ENCODE measurements around the gene MAP3K14. TPM values are rescaled to one million over a fixed set of nuclear protein-coding genes. Genes with fewer than 3 reads are reported as not detected.

The MAP3K14 gene
- total RNA-seq, 2 donors from 2014 or later, result 6.5 to 9.9 TPM

DNA sequence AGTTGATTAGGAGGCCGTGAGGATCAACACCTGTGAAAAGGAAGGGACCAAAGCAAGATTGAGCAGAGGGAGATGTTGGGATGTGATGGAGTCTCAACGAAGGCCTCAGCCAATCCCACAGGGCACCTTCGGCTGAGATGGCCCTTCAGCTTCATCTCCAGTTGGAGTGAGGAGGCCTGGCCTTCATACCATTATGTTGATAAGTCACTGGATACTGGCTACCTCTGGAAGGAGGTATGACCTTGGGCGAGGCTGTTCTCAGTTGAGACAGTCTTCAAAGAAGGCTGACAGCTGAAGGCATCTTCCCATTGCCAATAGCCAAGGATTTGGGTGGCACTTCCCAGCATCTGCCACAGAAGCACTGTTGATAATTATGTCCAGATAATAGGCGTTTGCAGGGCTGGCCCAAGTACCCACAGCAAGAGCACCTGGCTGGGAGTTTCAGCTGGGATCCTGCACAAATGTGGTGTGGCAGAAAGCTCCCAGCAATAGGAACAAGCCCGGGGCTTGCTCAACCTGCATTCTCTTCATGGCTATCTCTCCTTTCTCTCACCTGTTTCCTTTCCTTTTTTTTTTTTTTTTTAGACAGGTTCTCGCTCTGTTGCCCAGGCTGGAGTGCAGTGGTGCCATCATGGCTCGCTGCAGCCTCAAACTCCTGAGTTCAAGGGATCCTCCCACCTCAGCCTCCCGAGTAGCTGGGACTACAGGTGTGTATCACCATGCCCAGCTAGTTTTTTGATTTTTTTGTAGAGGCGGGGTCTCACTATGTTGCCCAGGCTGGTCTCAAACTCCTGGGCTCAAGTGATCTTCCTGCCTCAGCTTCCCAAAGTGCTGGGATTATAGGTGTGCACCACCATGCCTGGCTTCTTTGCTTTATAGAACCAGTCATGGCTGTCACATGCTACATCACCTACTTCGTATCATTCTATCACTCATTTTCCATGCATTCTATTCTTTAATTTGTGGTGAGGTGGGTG is 18.2 kb upstream of the MAP3K14 start:
- Histone ChIP-seq H3K4me1 (no peaks in the 10 kb centered on the region), H3K9me3 (no peaks in the 10 kb centered on the region), H3K36me3 (replicated peaks in 1 of 2; ENCODE audit: insufficient read depth in 1 of 2, low read depth in 2 of 2) (no peaks in the 10 kb centered on the region), H3K27ac (no peak overlapping the region), H3K27me3 (no peaks in the 10 kb centered on the region), H3K4me3 (no peak overlapping the region)
- no peak for ATAC-seq
- WGBS, 2 donors, result 78 to 83% methylated on average over 11 of the region's 11 CpGs
- TF ChIP-seq POLR2A (IDR thresholded peaks at IDR 0.05), result no peak
- TF ChIP-seq, protein P1, sequence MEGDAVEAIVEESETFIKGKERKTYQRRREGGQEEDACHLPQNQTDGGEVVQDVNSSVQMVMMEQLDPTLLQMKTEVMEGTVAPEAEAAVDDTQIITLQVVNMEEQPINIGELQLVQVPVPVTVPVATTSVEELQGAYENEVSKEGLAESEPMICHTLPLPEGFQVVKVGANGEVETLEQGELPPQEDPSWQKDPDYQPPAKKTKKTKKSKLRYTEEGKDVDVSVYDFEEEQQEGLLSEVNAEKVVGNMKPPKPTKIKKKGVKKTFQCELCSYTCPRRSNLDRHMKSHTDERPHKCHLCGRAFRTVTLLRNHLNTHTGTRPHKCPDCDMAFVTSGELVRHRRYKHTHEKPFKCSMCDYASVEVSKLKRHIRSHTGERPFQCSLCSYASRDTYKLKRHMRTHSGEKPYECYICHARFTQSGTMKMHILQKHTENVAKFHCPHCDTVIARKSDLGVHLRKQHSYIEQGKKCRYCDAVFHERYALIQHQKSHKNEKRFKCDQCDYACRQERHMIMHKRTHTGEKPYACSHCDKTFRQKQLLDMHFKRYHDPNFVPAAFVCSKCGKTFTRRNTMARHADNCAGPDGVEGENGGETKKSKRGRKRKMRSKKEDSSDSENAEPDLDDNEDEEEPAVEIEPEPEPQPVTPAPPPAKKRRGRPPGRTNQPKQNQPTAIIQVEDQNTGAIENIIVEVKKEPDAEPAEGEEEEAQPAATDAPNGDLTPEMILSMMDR (IDR thresholded peaks at IDR 0.05), result no peak
- intact Hi-C loops (cut with DNase I), result no loop called here
- no peak for DNase-seq

DNA sequence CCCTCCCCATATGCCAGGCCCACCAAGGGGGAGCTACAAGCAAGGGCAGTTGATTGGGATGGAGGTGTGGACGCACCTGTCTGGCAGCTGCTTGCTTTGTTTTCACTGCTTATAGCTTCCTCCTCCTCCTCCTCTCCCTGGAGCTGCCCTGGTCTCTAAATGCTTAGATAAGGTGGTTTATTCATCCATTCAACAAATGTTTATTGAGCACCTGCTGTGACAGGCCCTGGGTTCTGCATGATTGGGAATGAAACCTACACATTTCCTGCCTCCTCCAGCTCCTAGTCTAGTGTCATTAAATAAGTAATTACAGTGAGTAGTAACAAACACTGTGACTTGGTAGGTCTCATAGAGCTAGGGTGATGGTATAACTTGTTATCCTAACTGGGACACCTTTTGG is 17.4 kb upstream of the MAP3K14 start:
- H3K27ac ChIP-seq, result no peak overlapping the region
- ATAC-seq (no peak), DNase-seq (no peak)

DNA sequence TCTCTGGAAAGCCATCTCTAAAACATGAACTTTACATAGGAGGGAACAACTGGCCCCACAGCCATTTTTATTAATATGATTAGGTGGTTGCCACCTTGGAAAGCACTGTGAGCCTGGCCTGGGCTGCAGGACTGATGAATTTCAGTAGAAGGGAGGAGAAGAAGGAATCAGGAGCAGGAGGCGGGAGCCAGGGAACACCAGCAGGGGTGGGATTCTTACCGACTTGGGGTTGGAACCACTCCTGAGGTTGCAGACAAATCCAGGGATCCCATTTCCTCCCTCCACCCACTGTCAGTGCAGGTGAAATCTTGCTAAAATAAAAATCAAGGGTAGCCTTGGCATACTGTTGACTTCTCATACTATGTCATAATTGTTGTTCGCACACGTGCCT is 16.9 kb upstream of the MAP3K14 start:
- TF ChIP-seq, protein P1 (IDR thresholded peaks at IDR 0.05), result no peak
- no peak for TF ChIP-seq POLR2A (IDR thresholded peaks at IDR 0.05)
- WGBS, 2 donors, result 88 to 100% methylated on average over 4 of the region's 4 CpGs
- Histone ChIP-seq H3K27me3 (no peaks in the 10 kb centered on the region), H3K9me3 (no peaks in the 10 kb centered on the region), H3K27ac (no peak overlapping the region), H3K36me3 (replicated peaks in 1 of 2; ENCODE audit: insufficient read depth in 1 of 2, low read depth in 2 of 2) (no peaks in the 10 kb centered on the region), H3K4me3 (no peak overlapping the region), H3K4me1 (no peaks in the 10 kb centered on the region)
- intact Hi-C loops (cut with DNase I), result no loop called here
- no peak for DNase-seq
- ATAC-seq, result no peak

More for the DNA sequence above, 17.4 kb upstream of the MAP3K14 start:
- 77 to 88% methylated on average over 1 of the region's 1 CpG for WGBS, 2 donors
- H3K9me3 ChIP-seq, result no peaks in the 10 kb centered on the region
- TF ChIP-seq POLR2A (IDR thresholded peaks at IDR 0.05), result no peak
- TF ChIP-seq, protein P1 (IDR thresholded peaks at IDR 0.05), result no peak
- H3K36me3 ChIP-seq (replicated peaks in 1 of 2; ENCODE audit: insufficient read depth in 1 of 2, low read depth in 2 of 2), result no peaks in the 10 kb centered on the region
- H3K4me1 ChIP-seq, result no peaks in the 10 kb centered on the region
- no peak overlapping the region for H3K4me3 ChIP-seq
- no peaks in the 10 kb centered on the region for H3K27me3 ChIP-seq
- intact Hi-C loops (cut with DNase I), result no loop called here

DNA sequence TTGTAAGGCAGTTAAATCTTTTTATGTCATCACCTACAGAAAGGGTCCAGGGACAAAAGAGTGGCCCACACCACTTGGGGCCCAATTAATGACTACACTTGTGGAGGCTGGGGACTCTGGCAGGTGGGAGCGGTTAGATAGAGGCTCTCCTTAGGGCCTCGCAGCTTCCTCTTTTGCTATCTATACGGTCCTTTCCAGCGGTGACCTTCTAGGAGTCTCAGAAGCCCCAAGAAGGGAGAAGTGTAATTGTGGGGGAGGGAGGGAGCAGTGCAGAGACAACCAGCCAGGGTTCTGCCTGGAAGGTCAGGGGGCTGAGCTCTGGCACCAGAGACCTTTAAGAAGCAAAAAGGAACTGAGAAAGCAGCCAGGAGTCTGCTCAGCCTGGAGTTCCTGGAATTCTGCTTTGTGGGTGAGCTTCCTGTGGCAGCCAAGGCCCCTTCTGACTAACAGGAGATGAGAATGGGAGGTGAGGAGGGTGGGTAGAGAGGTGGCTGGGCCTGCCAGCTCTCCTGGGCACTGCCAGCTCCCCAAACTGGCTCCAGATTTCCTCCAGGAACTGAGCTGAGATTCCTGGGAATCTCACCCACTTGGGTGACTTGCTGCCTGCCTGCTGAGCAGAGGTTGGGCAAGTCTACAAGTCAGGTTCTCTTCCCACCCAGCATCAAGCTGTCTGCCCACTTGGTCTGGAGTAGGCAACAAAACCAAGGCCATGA is 16.3 kb upstream of the MAP3K14 start:
- Histone ChIP-seq H3K4me1 (no peaks in the 10 kb centered on the region), H3K4me3 (no peak overlapping the region), H3K9me3 (no peaks in the 10 kb centered on the region), H3K27ac (no peak overlapping the region), H3K36me3 (replicated peaks in 1 of 2; ENCODE audit: insufficient read depth in 1 of 2, low read depth in 2 of 2) (no peaks in the 10 kb centered on the region), H3K27me3 (no peaks in the 10 kb centered on the region)
- peak in 1 of 4 donors; percentile 31 for DNase-seq
- TF ChIP-seq POLR2A (IDR thresholded peaks at IDR 0.05), result no peak
- no peak for ATAC-seq
- 59 to 75% methylated on average over 4 of the region's 4 CpGs for WGBS, 2 donors
- intact Hi-C loops (cut with DNase I), result no loop called here

DNA sequence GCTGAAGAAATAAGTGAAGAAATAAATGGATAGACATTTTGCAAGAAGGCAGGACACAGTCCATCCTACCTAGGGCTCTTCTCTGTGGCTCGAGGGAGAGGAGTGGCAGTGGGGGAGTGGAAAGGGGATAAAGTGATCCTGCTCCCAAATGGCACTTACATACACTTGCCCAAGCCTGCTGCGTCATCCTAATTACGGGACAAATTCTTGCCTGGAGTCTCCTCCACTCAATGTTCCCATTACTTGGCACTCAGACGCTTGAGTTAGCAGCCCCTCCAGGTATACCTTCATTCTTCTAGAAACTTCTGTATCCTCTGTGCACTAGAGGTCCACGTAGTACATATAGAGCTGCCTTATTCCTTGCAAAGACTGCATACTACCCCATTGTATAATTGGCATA is 15.7 kb upstream of the MAP3K14 start:
- TF ChIP-seq, protein P1 (IDR thresholded peaks at IDR 0.05), result no peak
- TF ChIP-seq POLR2A (IDR thresholded peaks at IDR 0.05), result no peak
- 83 to 86% methylated on average over 5 of the region's 5 CpGs for WGBS, 2 donors
- no peak overlapping the region for H3K27ac ChIP-seq

More for the DNA sequence above, 15.7 kb upstream of the MAP3K14 start:
- ATAC-seq, result no peak
- H3K4me3 ChIP-seq, result no peak overlapping the region
- no peaks in the 10 kb centered on the region for H3K4me1 ChIP-seq
- intact Hi-C loops (cut with DNase I), result no loop called here
- no peaks in the 10 kb centered on the region for H3K36me3 ChIP-seq (replicated peaks in 1 of 2; ENCODE audit: insufficient read depth in 1 of 2, low read depth in 2 of 2)
- no peaks in the 10 kb centered on the region for H3K9me3 ChIP-seq
- no peak for DNase-seq
- no peaks in the 10 kb centered on the region for H3K27me3 ChIP-seq
